ENCODE measurements around the gene ECPAS.

Gene ECPAS

DNA sequence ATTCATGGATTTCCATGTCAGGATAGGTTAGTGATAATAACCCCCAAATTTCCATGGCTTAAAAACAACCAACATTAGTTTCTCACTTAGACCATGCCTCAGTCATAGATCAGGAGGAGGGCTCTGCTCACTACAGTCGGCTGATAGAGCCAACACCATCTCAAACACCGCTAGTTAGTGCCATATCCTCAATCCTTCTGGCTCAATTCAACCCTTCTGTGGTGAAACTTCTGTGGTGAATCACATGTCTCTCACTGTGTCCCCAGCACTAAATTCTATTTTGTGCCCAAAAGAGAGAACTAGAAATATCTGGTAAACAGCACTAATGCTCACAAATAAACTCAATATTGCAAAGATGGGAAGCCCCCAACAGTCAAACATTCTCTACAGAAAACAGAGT, 21.1 kb downstream of the ECPAS start:
- no peak for TF ChIP-seq TAF1 (IDR thresholded peaks at IDR 0.05; ENCODE audit: borderline replicate concordance, insufficient read depth, low read length)
- no peak for TF ChIP-seq FOXP2 (optimal IDR thresholded peaks at IDR 0.05; ENCODE audit: borderline replicate concordance, extremely low read depth, extremely low read length, insufficient read depth)
- TF ChIP-seq POLR2AphosphoS5 (IDR thresholded peaks at IDR 0.05; ENCODE audit: low read depth, low read length) = no peak
- TF ChIP-seq SIN3A (IDR thresholded peaks at IDR 0.05; ENCODE audit: borderline replicate concordance, insufficient read depth, low read length) = no peak
- TF ChIP-seq, protein P1, sequence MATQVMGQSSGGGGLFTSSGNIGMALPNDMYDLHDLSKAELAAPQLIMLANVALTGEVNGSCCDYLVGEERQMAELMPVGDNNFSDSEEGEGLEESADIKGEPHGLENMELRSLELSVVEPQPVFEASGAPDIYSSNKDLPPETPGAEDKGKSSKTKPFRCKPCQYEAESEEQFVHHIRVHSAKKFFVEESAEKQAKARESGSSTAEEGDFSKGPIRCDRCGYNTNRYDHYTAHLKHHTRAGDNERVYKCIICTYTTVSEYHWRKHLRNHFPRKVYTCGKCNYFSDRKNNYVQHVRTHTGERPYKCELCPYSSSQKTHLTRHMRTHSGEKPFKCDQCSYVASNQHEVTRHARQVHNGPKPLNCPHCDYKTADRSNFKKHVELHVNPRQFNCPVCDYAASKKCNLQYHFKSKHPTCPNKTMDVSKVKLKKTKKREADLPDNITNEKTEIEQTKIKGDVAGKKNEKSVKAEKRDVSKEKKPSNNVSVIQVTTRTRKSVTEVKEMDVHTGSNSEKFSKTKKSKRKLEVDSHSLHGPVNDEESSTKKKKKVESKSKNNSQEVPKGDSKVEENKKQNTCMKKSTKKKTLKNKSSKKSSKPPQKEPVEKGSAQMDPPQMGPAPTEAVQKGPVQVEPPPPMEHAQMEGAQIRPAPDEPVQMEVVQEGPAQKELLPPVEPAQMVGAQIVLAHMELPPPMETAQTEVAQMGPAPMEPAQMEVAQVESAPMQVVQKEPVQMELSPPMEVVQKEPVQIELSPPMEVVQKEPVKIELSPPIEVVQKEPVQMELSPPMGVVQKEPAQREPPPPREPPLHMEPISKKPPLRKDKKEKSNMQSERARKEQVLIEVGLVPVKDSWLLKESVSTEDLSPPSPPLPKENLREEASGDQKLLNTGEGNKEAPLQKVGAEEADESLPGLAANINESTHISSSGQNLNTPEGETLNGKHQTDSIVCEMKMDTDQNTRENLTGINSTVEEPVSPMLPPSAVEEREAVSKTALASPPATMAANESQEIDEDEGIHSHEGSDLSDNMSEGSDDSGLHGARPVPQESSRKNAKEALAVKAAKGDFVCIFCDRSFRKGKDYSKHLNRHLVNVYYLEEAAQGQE (IDR thresholded peaks at IDR 0.05; ENCODE audit: insufficient read depth in 1 of 2, low read depth in 2 of 2, low read length in 2 of 2) = no peak

DNA sequence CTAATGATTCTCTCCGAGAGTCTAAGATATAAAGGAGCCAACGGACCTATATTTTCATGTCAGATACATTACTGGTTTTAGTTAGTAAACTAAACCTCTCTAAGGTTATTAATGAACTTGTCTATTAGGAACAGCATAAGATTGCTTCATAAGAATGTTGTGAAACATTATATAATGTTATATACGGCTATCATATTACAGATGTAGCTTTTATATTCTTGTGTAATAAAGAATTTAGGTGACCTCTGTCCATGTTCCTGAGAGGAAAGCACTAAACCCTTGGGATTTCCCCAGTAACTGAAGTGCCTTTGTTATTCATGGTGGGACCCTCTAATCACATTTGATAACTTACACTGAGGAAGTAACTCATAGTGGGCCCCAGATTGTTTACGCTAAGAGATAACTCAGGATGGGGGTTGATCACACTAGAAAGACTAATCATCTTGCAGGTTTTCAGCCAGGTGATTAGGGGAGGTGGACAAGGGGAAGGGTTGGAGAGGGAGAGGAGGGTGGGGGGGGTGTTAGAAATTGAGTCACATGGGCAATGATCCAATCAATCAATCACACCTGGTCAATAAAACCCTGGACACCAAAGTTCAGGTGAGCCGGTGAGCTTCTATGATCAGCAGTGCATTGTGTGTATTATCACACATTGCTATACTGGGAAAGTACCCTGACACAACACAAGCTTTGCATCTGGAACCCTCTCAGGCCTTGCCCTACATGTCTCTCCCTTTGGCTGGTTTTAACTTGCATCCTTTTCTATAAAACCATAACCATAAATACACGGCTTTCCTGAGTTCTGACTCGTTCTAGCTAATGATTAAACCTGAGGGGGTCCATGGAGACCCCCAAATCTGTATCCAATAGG, 25.8 kb downstream of the ECPAS start:
- no peak for TF ChIP-seq POLR2AphosphoS5 (IDR thresholded peaks at IDR 0.05; ENCODE audit: low read depth, low read length)
- TF ChIP-seq, protein P1 (IDR thresholded peaks at IDR 0.05; ENCODE audit: insufficient read depth in 1 of 2, low read depth in 2 of 2, low read length in 2 of 2) = no peak
- TF ChIP-seq SIN3A (IDR thresholded peaks at IDR 0.05; ENCODE audit: borderline replicate concordance, insufficient read depth, low read length) = no peak

DNA sequence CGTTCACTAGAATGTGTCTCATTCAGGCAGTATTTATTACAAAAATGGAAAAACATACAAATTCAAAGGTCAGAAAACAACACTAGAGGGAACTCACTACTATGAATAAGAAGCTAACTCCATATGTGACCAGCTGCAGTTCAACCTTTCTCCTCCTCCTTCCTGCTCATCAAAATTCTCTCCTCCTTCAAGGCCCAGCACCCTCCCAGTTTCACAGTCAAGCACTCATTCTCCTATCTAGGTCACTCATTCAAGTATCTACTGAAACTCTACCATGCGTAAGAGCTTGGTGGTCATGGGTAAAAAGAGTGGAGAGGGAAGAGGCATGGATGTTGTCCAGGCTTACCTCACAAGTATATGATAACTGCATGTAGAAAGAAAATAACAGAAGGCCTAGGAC, 27.7 kb downstream of the ECPAS start:
- TF ChIP-seq FOXP2 (optimal IDR thresholded peaks at IDR 0.05; ENCODE audit: borderline replicate concordance, extremely low read depth, extremely low read length, insufficient read depth) (no peak), POLR2AphosphoS5 (IDR thresholded peaks at IDR 0.05; ENCODE audit: low read depth, low read length) (no peak), SIN3A (IDR thresholded peaks at IDR 0.05; ENCODE audit: borderline replicate concordance, insufficient read depth, low read length) (no peak), TAF1 (IDR thresholded peaks at IDR 0.05; ENCODE audit: borderline replicate concordance, insufficient read depth, low read length) (no peak)
- TF ChIP-seq, protein P1 (IDR thresholded peaks at IDR 0.05; ENCODE audit: insufficient read depth in 1 of 2, low read depth in 2 of 2, low read length in 2 of 2) = no peak

DNA sequence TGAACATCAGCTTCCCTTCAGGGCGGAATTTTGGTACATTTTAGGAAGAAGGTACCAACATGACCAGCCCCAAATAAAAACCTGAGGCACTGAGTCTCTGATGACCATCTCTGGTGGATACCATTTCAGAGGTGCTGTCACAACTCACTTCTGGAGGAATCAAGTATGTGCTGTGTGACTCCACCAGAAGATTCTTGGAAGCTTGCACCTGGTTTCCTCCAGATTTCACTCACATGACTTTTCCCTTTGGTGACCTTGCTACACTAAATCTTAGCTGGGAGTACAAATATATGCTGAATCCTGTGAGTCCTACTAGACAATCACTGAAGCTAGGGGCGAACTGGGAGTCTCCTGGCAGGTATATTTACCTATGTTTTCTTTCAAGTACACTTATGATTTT, 28.5 kb downstream of the ECPAS start:
- TF ChIP-seq, protein P1 (IDR thresholded peaks at IDR 0.05; ENCODE audit: insufficient read depth in 1 of 2, low read depth in 2 of 2, low read length in 2 of 2) = no peak
- TF ChIP-seq SIN3A (IDR thresholded peaks at IDR 0.05; ENCODE audit: borderline replicate concordance, insufficient read depth, low read length) (no peak), FOXP2 (optimal IDR thresholded peaks at IDR 0.05; ENCODE audit: borderline replicate concordance, extremely low read depth, extremely low read length, insufficient read depth) (no peak), TAF1 (IDR thresholded peaks at IDR 0.05; ENCODE audit: borderline replicate concordance, insufficient read depth, low read length) (no peak), POLR2AphosphoS5 (IDR thresholded peaks at IDR 0.05; ENCODE audit: low read depth, low read length) (no peak)
